ENCODE data around the gene PTPRN2.

DNA sequence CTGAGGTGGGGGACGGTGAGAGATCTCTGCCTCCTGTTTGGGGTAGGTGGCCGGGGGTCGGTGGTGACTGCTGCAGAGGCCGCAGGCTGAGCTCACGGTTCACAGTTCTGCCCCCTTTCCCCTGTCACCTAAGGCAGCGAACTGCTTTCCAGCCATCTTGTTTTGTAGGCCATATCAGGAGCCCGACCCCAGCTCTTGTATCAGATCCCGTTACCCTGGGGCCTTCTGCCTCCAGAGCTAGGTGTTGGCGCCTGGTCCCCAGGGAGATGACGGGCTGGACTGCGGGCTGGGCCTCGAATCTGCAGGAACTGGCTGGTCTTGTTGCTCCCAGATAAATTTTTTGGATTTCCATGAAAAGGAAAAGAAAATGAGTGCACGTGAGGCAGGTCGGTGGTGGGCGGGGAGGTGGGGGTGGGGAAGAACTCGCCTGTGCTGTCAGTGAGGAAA, 1067.8 kb downstream of the PTPRN2 start:
- TF ChIP-seq, protein P1, sequence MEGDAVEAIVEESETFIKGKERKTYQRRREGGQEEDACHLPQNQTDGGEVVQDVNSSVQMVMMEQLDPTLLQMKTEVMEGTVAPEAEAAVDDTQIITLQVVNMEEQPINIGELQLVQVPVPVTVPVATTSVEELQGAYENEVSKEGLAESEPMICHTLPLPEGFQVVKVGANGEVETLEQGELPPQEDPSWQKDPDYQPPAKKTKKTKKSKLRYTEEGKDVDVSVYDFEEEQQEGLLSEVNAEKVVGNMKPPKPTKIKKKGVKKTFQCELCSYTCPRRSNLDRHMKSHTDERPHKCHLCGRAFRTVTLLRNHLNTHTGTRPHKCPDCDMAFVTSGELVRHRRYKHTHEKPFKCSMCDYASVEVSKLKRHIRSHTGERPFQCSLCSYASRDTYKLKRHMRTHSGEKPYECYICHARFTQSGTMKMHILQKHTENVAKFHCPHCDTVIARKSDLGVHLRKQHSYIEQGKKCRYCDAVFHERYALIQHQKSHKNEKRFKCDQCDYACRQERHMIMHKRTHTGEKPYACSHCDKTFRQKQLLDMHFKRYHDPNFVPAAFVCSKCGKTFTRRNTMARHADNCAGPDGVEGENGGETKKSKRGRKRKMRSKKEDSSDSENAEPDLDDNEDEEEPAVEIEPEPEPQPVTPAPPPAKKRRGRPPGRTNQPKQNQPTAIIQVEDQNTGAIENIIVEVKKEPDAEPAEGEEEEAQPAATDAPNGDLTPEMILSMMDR (IDR thresholded peaks at IDR 0.05) = no peak
- no peak for TF ChIP-seq POLR2A (IDR thresholded peaks at IDR 0.05)
